Glomerular endothelial cell (primary cell): ENCODE measurements around the gene JADE1. TPM values are rescaled to one million over a fixed set of nuclear protein-coding genes. Genes with fewer than 3 reads are reported as not detected.
A peak's percentile ranks its signal among the peaks of the same experiment; 100 is the strongest.

Source experiments
- DNase-seq: peaks from one replicate; pipeline ENCODE4 v3.0.0-alpha.2; 2011; ENCODE audit warnings: low read depth, low spot score; ENCODE audit errors: extremely low read depth
- total RNA-seq: library from RNA; depleted of rRNA; stranded (reverse); fragments of >200 nt; gene quantifications from 2 replicates; pipeline ENCODE4 v1.2.3, GENCODE V29; 2015

The JADE1 gene
- total RNA-seq, 1 donor from 2014 or later: 13.1 TPM

GRCh38 chr4:128840711-128841318 lies 31.3 kb downstream of the JADE1 start:
- DNase-seq: no peak

- no peak for DNase-seq
These were observed 31.9 kb downstream of the JADE1 start for GRCh38 chr4:128841402-128841801.

DNA sequence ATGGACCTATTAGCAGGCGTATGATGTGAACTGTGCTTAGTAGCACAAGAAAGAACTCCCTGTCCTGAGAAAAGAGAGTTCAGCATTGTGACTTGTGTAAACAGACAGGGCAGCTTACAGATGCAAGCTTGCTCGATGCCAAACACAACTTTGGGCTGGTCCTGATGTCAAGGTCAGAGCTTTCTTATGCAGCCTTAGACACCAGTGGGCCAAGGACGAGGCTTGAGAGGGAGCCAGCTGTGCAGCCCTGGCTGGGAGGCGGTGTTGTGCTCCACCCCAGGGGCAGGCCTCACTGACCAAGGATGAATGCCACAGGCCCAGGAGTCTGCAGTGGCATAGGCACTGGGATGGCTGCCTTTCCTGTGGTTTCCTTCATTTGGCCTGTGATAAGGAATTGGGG lies 35.4 kb downstream of the JADE1 start:
- no peak for DNase-seq

DNA sequence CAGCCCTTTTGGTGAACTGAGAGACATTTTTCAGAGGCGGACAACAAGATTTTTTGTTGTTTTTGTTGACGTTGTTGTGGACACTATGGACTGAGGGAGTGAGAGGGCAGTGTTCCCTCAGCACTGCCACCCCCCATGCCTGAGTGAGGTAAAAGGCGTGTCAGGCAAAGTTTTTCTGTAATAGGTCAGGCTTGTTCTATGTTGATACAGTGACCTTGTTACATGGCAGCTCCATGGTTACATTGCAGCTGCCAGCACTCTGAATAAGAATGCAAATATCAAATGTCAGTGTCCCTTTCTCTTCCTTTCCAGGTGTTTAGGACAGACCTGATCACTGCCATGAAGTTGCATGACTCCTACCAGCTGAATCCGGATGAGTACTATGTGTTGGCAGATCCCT lies 36.6 kb downstream of the JADE1 start:
- DNase-seq: no peak

DNA sequence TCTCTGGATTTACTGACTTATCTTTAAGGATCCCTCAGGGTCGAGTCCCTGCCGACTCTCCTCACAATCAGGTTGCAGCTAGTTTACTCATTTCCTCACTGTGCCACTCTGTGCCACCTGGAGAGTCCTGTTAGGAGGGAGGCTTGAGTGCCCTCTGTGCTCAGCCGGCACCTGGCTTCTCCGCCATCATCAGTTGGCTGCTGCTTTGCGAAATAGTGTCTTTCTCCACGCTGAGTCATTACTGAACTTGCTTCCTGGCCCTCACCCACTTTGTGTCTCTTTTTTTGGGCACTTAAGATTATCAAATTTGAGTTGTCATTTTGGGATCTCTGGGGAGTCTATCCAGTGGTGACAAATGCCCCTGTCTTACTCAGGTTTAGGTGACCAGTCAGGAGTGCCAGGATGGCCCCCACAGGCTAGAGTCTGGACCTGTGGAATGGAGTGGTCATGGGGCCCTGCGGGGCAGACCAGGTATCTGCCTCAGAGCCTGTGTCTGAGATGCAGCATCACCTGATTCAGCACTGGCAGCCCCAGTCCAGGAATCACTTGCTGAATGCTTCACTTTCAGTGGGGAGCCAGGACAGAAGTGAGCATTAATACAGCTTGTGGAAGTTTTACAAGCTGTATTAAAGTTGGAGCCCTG lies 37.7 kb downstream of the JADE1 start:
- DNase-seq: no peak

DNA sequence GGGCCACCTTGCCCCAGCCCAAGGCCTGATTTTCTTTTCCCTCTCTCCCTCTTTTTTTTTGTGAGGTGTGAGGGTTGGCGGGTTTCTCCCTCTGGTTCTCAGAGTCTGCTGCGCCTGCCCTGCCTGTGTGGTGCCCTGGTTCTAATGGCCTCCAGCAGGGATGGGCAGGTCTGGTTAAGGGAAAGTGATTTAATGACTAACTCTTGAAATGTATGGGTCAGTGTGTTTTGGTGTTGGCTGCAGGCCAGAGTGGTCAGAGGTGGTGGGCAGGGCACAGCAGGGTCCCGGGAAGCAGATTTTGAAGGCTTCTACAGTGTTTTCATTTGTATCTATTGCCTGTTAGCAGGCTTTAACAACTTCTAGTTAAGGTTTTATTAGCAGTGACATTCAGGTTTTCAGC lies 39.0 kb downstream of the JADE1 start:
- DNase-seq: no peak

GRCh38 chr4:128850252-128850651 lies 40.8 kb downstream of the JADE1 start:
- no peak for DNase-seq

GRCh38 chr4:128853741-128854140 lies 44.2 kb downstream of the JADE1 start:
- no peak for DNase-seq

GRCh38 chr4:128854433-128854832 lies 44.9 kb downstream of the JADE1 start:
- no peak for DNase-seq

DNA sequence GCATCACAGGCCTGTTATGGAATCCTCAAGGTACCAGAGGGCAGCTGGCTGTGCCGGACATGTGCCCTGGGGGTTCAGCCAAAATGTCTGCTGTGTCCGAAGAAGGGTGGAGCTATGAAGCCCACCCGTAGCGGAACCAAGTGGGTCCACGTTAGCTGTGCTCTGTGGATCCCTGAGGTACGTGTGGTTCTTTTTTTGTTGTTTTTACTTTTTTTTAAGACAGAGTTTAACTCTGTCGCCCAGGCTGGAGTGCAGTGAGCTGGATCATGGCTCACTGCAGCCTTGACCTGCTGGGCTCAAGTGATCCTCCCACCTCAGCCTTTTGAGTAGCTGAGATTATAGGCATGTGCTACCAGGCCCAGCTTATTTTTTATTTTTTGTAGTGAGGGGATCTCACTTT lies 46.1 kb downstream of the JADE1 start:
- no peak for DNase-seq

DNA sequence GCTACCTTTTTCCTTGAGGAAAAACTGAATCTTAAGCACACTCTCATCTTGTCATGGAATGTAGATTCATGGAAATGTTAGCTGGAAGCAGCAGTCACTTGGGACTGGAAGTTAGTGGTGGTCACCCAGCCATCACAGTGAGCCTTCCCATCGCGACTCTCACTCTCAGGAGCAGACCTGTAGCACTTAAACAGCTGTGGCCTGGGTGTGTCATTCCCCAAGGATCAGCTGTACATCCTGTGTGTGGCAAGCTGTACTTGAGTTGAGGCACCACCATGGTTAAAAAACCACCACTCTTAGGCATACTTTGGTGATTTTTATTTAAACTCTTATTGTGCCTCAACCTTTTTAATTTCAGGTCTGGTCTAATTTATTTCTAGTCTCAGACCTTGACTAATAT lies 46.7 kb downstream of the JADE1 start:
- no peak for DNase-seq

DNA sequence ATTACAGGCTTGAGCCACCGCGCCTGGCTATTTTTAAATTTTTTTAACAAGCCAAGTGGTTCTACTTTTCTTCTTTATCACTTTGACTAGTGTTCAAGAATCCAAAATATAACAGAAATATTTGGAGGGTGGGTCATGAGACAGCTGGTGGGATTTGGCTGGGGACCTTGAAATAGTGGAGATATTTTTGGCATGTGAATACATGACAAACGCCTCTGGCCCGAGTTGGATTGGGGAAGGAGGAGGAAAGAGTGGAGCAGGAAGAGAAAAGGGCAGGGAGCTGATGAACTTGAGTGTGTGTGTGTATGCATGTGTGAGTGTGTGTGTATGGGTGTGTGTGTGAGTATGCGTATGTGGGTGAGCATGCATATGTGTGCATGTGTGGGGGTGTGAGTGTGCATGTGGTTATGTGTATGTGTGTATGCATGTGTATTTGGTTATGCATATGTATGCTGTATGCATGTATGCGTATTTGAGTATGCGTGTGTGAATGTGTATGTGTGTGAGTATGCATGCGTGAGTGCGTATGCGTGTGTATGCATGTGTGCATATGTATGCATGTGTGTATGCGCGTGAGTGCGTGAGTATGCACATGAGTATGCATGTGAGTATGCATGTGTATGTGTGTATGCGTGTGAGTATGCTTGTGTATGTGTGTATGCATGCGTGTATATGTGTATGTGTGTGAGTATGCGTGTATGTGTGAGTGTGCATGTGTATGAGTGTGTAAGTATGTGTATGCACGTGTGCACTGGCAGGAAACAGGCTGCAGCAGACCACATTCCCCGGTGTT lies 49.6 kb downstream of the JADE1 start:
- DNase-seq: no peak

DNA sequence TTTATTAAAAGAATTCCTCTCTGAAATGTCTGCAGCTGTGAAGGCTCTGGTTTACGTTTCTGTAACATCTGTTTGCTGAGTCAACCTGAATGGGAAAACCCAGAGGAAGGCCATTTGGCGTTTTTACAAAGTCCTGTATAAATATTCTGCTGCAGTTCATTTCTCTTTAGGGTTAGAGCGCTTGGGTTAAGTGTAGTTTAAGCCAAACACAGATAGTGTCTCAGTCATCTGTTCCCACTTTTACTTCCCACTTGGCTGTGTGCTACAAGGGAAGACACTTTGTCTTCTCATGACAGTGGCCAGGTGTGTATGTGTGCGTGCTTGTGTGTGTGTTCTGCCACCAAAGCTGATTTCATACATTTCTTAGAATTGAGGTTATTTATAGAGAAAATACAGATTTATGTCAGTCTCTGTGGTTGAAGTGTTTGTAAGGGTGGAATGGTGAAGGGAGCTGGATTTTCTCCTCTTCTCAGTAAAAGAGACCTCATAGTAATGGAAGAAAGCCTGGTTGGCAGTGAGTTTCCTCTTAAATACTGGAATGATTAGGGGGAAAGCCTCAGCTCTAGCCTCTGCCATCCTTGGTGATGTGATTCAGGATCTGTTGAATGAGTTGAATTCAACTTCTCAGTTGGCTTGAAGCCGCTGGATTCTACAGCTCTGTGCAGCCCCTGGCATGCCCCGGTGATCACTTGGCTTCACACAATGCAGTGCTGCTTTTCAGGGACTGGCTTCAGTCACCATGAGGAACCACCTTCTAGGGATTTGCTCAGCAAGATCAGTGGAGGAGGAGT lies 50.6 kb downstream of the JADE1 start:
- no peak for DNase-seq

DNA sequence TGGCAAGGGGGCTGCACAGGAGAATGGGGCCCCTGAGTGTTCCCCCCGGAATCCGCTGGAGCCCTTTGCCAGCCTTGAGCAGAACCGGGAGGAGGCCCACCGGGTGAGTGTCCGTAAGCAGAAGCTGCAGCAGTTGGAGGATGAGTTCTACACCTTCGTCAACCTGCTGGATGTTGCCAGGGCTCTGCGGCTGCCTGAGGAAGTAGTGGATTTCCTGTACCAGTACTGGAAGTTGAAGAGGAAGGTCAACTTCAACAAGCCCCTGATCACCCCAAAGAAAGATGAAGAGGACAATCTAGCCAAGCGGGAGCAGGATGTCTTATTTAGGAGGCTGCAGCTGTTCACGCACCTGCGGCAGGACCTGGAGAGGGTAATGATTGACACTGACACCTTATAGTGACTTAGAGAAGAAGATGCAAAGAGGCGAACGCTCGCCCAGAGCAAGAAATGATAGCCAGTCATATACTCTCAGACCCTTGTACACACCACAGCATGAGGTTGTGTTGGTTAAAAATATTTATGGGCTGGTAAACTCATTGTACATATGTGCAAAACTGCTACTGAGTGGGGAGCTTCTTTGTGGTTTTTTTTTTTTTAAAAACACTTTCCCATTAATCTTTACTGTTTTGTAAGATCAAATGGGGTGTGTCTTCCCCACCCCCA lies 52.5 kb downstream of the JADE1 start:
- no peak for DNase-seq

- no peak for DNase-seq
These were observed 53.3 kb downstream of the JADE1 start for GRCh38 chr4:128862608-128863311.

GRCh38 chr4:128863312-128864075 lies 54.0 kb downstream of the JADE1 start:
- DNase-seq: peak; percentile 62

DNA sequence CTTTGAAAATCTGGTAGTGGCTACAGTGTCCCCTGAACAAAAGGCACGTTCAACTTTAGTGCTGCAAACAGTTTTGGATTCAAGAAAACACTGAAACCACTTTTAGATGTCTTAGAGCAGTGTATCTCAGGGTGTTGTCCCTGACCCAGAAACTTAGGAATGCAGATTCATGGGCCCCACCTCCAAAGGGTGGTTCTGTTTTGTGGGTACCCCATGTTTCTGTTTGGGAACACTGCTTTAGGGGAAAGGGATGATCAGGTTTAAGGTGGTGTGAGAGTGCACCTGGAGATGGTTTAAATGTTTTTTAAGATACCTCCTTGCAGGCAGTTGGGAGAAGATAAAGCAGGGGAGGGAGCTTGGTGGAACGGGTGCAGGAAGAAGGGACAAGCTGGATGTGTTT lies 55.6 kb downstream of the JADE1 start:
- DNase-seq: no peak

- no peak for DNase-seq
These were observed 56.8 kb downstream of the JADE1 start for GRCh38 chr4:128866269-128866668.

DNA sequence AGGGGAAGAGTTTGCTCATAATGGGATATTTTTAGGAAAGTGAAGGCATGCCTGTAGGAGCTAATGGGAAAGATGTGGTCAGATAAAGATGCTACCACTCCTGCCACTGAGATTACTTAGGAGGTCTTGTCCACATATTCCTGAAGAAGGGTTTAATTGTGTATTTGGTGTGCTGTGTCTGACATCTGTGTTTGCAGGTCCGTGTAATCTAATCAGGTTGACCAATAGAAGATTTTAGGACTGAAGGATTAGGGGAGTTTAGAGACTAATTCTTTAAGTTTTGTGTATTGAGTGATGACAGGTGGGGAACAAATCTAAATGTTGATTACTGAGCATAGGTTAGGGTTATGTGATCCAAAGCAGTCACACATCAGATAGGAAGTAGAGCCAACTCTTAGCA lies 57.2 kb downstream of the JADE1 start:
- no peak for DNase-seq
